ENCODE measurements around the gene GIPC3. TPM values are rescaled to one million over a fixed set of nuclear protein-coding genes. Genes with fewer than 3 reads are reported as not detected.

GIPC3 gene
- total and polyA plus RNA-seq, 4 donors = 0.23 to 0.95 (median 0.25) TPM

DNA sequence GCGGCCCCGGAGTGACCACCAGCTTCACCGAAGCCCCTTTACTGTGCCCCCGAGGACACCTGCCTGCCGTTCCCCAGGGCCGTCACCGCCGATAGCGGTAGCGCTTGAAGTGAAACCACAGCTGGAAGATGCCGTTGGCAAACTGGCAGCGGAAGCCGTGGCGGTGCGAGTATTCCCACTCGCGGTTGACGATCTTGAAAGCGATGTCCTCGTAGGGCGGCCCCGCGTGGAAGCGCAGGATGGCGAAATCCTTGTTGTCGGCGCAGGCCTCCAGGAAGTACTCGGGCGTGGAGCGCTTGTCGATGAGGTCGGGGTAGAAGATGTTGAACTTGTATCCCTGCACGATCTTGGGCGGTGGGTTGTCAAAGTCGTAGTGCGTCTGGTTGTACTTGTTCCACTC is 26.6 kb downstream of the GIPC3 start:
- TF ChIP-seq REST (IDR thresholded peaks at IDR 0.05) (no peak), JUND (IDR thresholded peaks at IDR 0.05) (no peak), RXRA (IDR thresholded peaks at IDR 0.05) (no peak), CTCF (IDR thresholded peaks at IDR 0.05; ENCODE audit: low read depth, low read length, missing input control) (no peak), HNF4A (conservative IDR thresholded peaks at IDR 0.05) (no peak), FOXA2 (IDR thresholded peaks at IDR 0.05) (no peak), HNF4G (IDR thresholded peaks at IDR 0.05) (no peak), GABPA (IDR thresholded peaks at IDR 0.05 in 1 of 2, conservative IDR thresholded peaks at IDR 0.05 in 1 of 2) (no peak), ZBTB33 (IDR thresholded peaks at IDR 0.05) (no peak), FOXA1 (IDR thresholded peaks at IDR 0.05) (no peak), EGR1 (IDR thresholded peaks at IDR 0.05; ENCODE audit: low read depth in 2 of 2) (no peak), NR2F2 (IDR thresholded peaks at IDR 0.05) (no peak), YY1 (IDR thresholded peaks at IDR 0.05) (no peak)
- Histone ChIP-seq H3K36me3 (ENCODE audit: control insufficient read depth in 4 of 4, insufficient read depth in 3 of 4, low read depth in 1 of 4, low read length in 3 of 4) (peaks cover 4 to 18% (median 8%) of the 10 kb centered on the region in 4 donors), H3K9me3 (ENCODE audit: control insufficient read depth in 4 of 4, low read length in 3 of 4) (no peaks in the 10 kb centered on the region), H3K4me3 (ENCODE audit: low read depth in 1 of 3, low read length in 3 of 3) (no peak overlapping the region), H3K27ac (ENCODE audit: low read depth in 1 of 2, low read length in 2 of 2) (no peak overlapping the region), H3K27me3 (ENCODE audit: control insufficient read depth in 4 of 4, insufficient read depth in 4 of 4, low read length in 3 of 4) (no peaks in the 10 kb centered on the region), H3K4me1 (ENCODE audit: control insufficient read depth in 4 of 4, insufficient read depth in 4 of 4, low read length in 3 of 4) (peaks cover 0 to 4% (median 2%) of the 10 kb centered on the region in 4 donors), H3K9ac (ENCODE audit: low read depth in 1 of 2, low read length in 2 of 2) (no peak overlapping the region)
- WGBS = 95% methylated on average over 36 of the region's 36 CpGs
- no peak for DNase-seq (ENCODE audit: low spot score)

- no peaks in the 10 kb centered on the region for H3K27me3 ChIP-seq (ENCODE audit: control insufficient read depth in 4 of 4, insufficient read depth in 4 of 4, low read length in 3 of 4)
- no peak for TF ChIP-seq REST (IDR thresholded peaks at IDR 0.05)
- no peak for TF ChIP-seq SP1 (IDR thresholded peaks at IDR 0.05)
- TF ChIP-seq JUND (IDR thresholded peaks at IDR 0.05) = no peak
- no peak overlapping the region for H3K4me3 ChIP-seq (ENCODE audit: low read depth in 1 of 3, low read length in 3 of 3)
- no peak overlapping the region for H3K9ac ChIP-seq (ENCODE audit: low read depth in 1 of 2, low read length in 2 of 2)
- no peaks in the 10 kb centered on the region for H3K9me3 ChIP-seq (ENCODE audit: control insufficient read depth in 4 of 4, low read length in 3 of 4)
- 98% methylated on average over 33 of the region's 33 CpGs for WGBS
- H3K4me1 ChIP-seq (ENCODE audit: control insufficient read depth in 4 of 4, insufficient read depth in 4 of 4, low read length in 3 of 4) = peaks cover 0 to 3% (median 2%) of the 10 kb centered on the region in 4 donors
- no peak for DNase-seq (ENCODE audit: low spot score)
- peaks cover 4 to 21% (median 8%) of the 10 kb centered on the region in 4 donors for H3K36me3 ChIP-seq (ENCODE audit: control insufficient read depth in 4 of 4, insufficient read depth in 3 of 4, low read depth in 1 of 4, low read length in 3 of 4)
- peak overlapping the region in 1 of 2 donors; percentile 59 for H3K27ac ChIP-seq (ENCODE audit: low read depth in 1 of 2, low read length in 2 of 2)
Measured at GRCh38 chr19:3612330-3612729, 27.1 kb downstream of the GIPC3 start.
